Measurements from ENCODE around the gene PILRB.

GRCh38 chr7:100406767-100407166, 48.9 kb downstream of the PILRB start:
- no peak for TF ChIP-seq CTCF (IDR thresholded peaks at IDR 0.05)
- TF ChIP-seq POLR2A (IDR thresholded peaks at IDR 0.05): no peak

Data from ovary (tissue), 3 donors.